Ascending aorta (tissue), 2 donors: ENCODE results near the gene VPREB3. TPM values are rescaled to one million over a fixed set of nuclear protein-coding genes. Genes with fewer than 3 reads are reported as not detected.

Experiments used
- DNase-seq, 2 donors: peaks; one replicate each; pipeline ENCODE4 v3.0.0-alpha.2; 2019; ENCODE audit warnings: low spot score in 2 of 2
- H3K27ac ChIP-seq, 2 donors: fragments of 200-600 bp; sonication (generic); one replicate each; pipeline ENCODE4 v1.5.1; 2016 to 2017; ENCODE audit warnings: mild to moderate bottlenecking in 1 of 2
- H3K27me3 ChIP-seq: fragments of 200-600 bp; sonication (generic); one replicate; pipeline ENCODE4 v1.5.1; 2017
- H3K36me3 ChIP-seq, 2 donors: fragments of 200-600 bp; sonication (generic); one replicate each; pipeline ENCODE4 v1.5.1; 2016
- H3K4me1 ChIP-seq, 2 donors: fragments of 200-600 bp; sonication (generic); one replicate each; pipeline ENCODE4 v1.5.1; 2016 to 2017; ENCODE audit warnings: mild to moderate bottlenecking in 1 of 2
- H3K4me3 ChIP-seq, 2 donors: fragments of 200-600 bp; sonication (generic); one replicate each; pipeline ENCODE4 v1.5.1; 2016 to 2017; ENCODE audit warnings: mild to moderate bottlenecking in 1 of 2
- H3K9me3 ChIP-seq, 2 donors: fragments of 200-600 bp; sonication (generic); one replicate each; pipeline ENCODE4 v1.5.1; 2016
- CTCF ChIP-seq, 3 experiments: fragments of 200-600 bp in 2 of 3; fragments of 450-650 bp in 1 of 3; sonication (generic) in 2 of 3; IDR thresholded peaks; one replicate each; pipeline ENCODE4 v1.5.1; 2016 to 2019; ENCODE audit warnings: antibody characterized with exemption in 3 of 3, mild to moderate bottlenecking in 1 of 3, moderate library complexity in 1 of 3
- intact Hi-C: fragments of 100-400 bp; cut with DNase I; formaldehyde crosslinking; loops from one replicate; pipeline ENCODE4 v1.15.1; 2023
- total RNA-seq: library from RNA; depleted of rRNA; stranded (reverse); fragments of >200 nt; gene quantifications from one replicate; pipeline ENCODE4 v1.1.0, GENCODE V29; 2016

The VPREB3 gene
- total RNA-seq, 1 donor from 2014 or later, result not detected

- intact Hi-C loops, result no loop called here
- DNase-seq, result no peak
- no peak for TF ChIP-seq CTCF (IDR thresholded peaks at IDR 0.05)
- Histone ChIP-seq H3K9me3 (no peaks in the 10 kb centered on the region), H3K27ac (no peak overlapping the region), H3K27me3 (no peaks in the 10 kb centered on the region), H3K4me1 (peaks cover 0 to 8% of the 10 kb centered on the region in 2 donors), H3K4me3 (no peak overlapping the region), H3K36me3 (peaks cover 31 to 46% of the 10 kb centered on the region in 2 donors)
Measured at GRCh38 chr22:23745791-23746190, 8.4 kb downstream of the VPREB3 start.

- TF ChIP-seq CTCF (IDR thresholded peaks at IDR 0.05), result no peak
- Histone ChIP-seq H3K4me1 (peaks cover 0 to 6% of the 10 kb centered on the region in 2 donors), H3K27ac (no peak overlapping the region), H3K27me3 (no peaks in the 10 kb centered on the region), H3K9me3 (no peaks in the 10 kb centered on the region), H3K4me3 (no peak overlapping the region), H3K36me3 (peaks cover 31 to 47% of the 10 kb centered on the region in 2 donors)
- intact Hi-C loops, result no loop called here
- no peak for DNase-seq
Measured at GRCh38 chr22:23744485-23744884, 9.7 kb downstream of the VPREB3 start.

GRCh38 chr22:23744001-23744400, 10.2 kb downstream of the VPREB3 start:
- H3K36me3 ChIP-seq, result peaks cover 31 to 47% of the 10 kb centered on the region in 2 donors
- H3K9me3 ChIP-seq, result no peaks in the 10 kb centered on the region
- intact Hi-C loops, result no loop called here

GRCh38 chr22:23743303-23743705, 10.9 kb downstream of the VPREB3 start:
- H3K36me3 ChIP-seq, result peaks cover 31 to 47% of the 10 kb centered on the region in 2 donors
- H3K27me3 ChIP-seq, result no peaks in the 10 kb centered on the region
- no peaks in the 10 kb centered on the region for H3K9me3 ChIP-seq
- intact Hi-C loops, result no loop called here
- H3K4me3 ChIP-seq, result no peak overlapping the region
- H3K27ac ChIP-seq, result peak overlapping the region; percentile 49 to 57
- H3K4me1 ChIP-seq, result peaks cover 0 to 5% of the 10 kb centered on the region in 2 donors
- no peak for DNase-seq
- no peak for TF ChIP-seq CTCF (IDR thresholded peaks at IDR 0.05)

More at GRCh38 chr22:23744001-23744400, 10.2 kb downstream of the VPREB3 start:
- peak overlapping the region in 1 of 2 donors; percentile 49 for H3K27ac ChIP-seq
- no peak for DNase-seq
- no peak overlapping the region for H3K4me3 ChIP-seq
- no peak for TF ChIP-seq CTCF (IDR thresholded peaks at IDR 0.05)
- peaks cover 0 to 5% of the 10 kb centered on the region in 2 donors for H3K4me1 ChIP-seq
- H3K27me3 ChIP-seq, result no peaks in the 10 kb centered on the region

- no peak for TF ChIP-seq CTCF (IDR thresholded peaks at IDR 0.05)
- Histone ChIP-seq H3K36me3 (peaks cover 31 to 47% of the 10 kb centered on the region in 2 donors), H3K27ac (peak overlapping the region; percentile 49 to 57), H3K4me1 (peaks cover 0 to 5% of the 10 kb centered on the region in 2 donors), H3K27me3 (no peaks in the 10 kb centered on the region), H3K4me3 (no peak overlapping the region), H3K9me3 (no peaks in the 10 kb centered on the region)
- intact Hi-C loops, result no loop called here
- no peak for DNase-seq
Measured at GRCh38 chr22:23742505-23743264, 11.5 kb downstream of the VPREB3 start.
